HepG2 (cell line): ENCODE measurements around the gene SYCP2L. TPM values are rescaled to one million over a fixed set of nuclear protein-coding genes. Genes with fewer than 3 reads are reported as not detected.

ENCODE experiments used
- FIP1L1 ChIP-seq: fragments of 200-400 bp; formaldehyde crosslinking; IDR thresholded peaks from 2 replicates; pipeline ENCODE4 v1.6.1; 2018; ENCODE audit warnings: low read depth, mild to moderate bottlenecking, low read length, moderate library complexity, borderline replicate concordance; ENCODE audit not compliant: insufficient read depth
- HMGXB3 ChIP-seq: sonication (generic); formaldehyde crosslinking; IDR thresholded peaks from 2 replicates; pipeline ENCODE4 v1.4.0; 2020; ENCODE audit warnings: missing genetic modification reagents, borderline replicate concordance
- HMGXB4 ChIP-seq, 2 experiments: sonication (generic) in 1 of 2; formaldehyde crosslinking in 1 of 2; IDR thresholded peaks; 2 replicates each; pipeline versions ENCODE4 v1.4.0 to v1.6.1; 2018 to 2020; ENCODE audit warnings: missing genetic modification reagents in 2 of 2, borderline replicate concordance in 1 of 2, low read depth in 1 of 2, mild to moderate bottlenecking in 1 of 2, missing biosample characterization in 1 of 2
- HNF4A ChIP-seq: sonication (generic); formaldehyde crosslinking; IDR thresholded peaks from 2 replicates; pipeline ENCODE4 v1.4.0; 2020; ENCODE audit warnings: missing genetic modification reagents
- ISL2 ChIP-seq: sonication (generic); formaldehyde crosslinking; IDR thresholded peaks from 2 replicates; pipeline ENCODE4 v1.5.0; 2020; ENCODE audit warnings: missing genetic modification reagents
- KLF12 ChIP-seq: sonication (generic); formaldehyde crosslinking; IDR thresholded peaks from 2 replicates; pipeline ENCODE4 v1.4.0; 2020; ENCODE audit warnings: missing genetic modification reagents, borderline replicate concordance
- NFIB ChIP-seq: sonication (generic); formaldehyde crosslinking; IDR thresholded peaks from 2 replicates; pipeline ENCODE4 v1.9.0; 2021; ENCODE audit warnings: missing genetic modification reagents, mild to moderate bottlenecking, borderline replicate concordance
- NFYB ChIP-seq: sonication (generic); formaldehyde crosslinking; IDR thresholded peaks from 2 replicates; pipeline ENCODE4 v1.4.0; 2020; ENCODE audit warnings: missing genetic modification reagents
- SALL2 ChIP-seq: sonication (generic); formaldehyde crosslinking; IDR thresholded peaks from 2 replicates; pipeline ENCODE4 v1.8.1; 2023; ENCODE audit warnings: mild to moderate bottlenecking, missing genetic modification reagents, inconsistent platforms
- SMARCC2 ChIP-seq: fragments of 450-650 bp; IDR thresholded peaks from 2 replicates; pipeline ENCODE4 v1.6.1; 2017; ENCODE audit warnings: antibody characterized with exemption, mild to moderate bottlenecking
- SMC3 ChIP-seq: IDR thresholded peaks from 2 replicates; pipeline ENCODE4 v1.6.1; 2011; ENCODE audit warnings: low read length, improper control_type of control experiment
- SOX5 ChIP-seq: IDR thresholded peaks from 2 replicates; pipeline ENCODE4 v1.6.1; 2016; ENCODE audit warnings: borderline replicate concordance
- SYNCRIP ChIP-seq: fragments of 200-400 bp; formaldehyde crosslinking; IDR thresholded peaks from 2 replicates; pipeline ENCODE4 v1.6.1; 2018; ENCODE audit warnings: mild to moderate bottlenecking, low read depth, low read length; ENCODE audit not compliant: insufficient read depth
- TCF12 ChIP-seq, 2 experiments: fragments of 450-650 bp in 1 of 2; sonication (generic) in 1 of 2; formaldehyde crosslinking in 1 of 2; IDR thresholded peaks; 2 replicates each; pipeline versions ENCODE4 v1.6.1 to v1.8.0; 2017 to 2022; ENCODE audit warnings: antibody characterized with exemption in 1 of 2, mild to moderate bottlenecking in 1 of 2, missing genetic modification reagents in 1 of 2, moderate library complexity in 1 of 2
- TERF1 ChIP-seq: sonication (generic); formaldehyde crosslinking; IDR thresholded peaks from 2 replicates; pipeline ENCODE4 v1.8.0; 2022; ENCODE audit warnings: mild to moderate bottlenecking, missing genetic modification reagents, moderate library complexity
- THAP11 ChIP-seq: IDR thresholded peaks from 2 replicates; pipeline ENCODE4 v1.6.1; 2016; ENCODE audit warnings: missing biosample characterization, missing genetic modification reagents
- ZBTB39 ChIP-seq: sonication (generic); formaldehyde crosslinking; IDR thresholded peaks from 2 replicates; pipeline ENCODE4 v1.5.0; 2020; ENCODE audit warnings: missing genetic modification reagents
- ZNF780A ChIP-seq: sonication (generic); formaldehyde crosslinking; IDR thresholded peaks from 2 replicates; pipeline ENCODE4 v1.8.0; 2022; ENCODE audit warnings: mild to moderate bottlenecking, missing genetic modification reagents, moderate library complexity
- polyA plus RNA-seq, 8 experiments: library from polyadenylated mRNA; depleted of rRNA in 3 of 8; stranded (reverse) in 7 of 8; unstranded in 1 of 8; fragments of >200 nt; fragmentation: Illumina TruSeq in 4 of 8; extraction: Trizol in 4 of 8; gene quantifications; 2 replicates each; pipeline versions ENCODE4 v1.2.1 to v1.2.3, GENCODE V29; 2011 to 2016; ENCODE audit warnings: low read depth in 4 of 8, missing spikeins in 1 of 8, mixed read lengths in 1 of 8; ENCODE audit not compliant: insufficient read depth in 1 of 8
- total RNA-seq, 5 experiments: library from RNA; depleted of rRNA; stranded (reverse); fragments of >200 nt; fragmentation: Illumina TruSeq; extraction: Trizol; gene quantifications; 2 replicates each; pipeline ENCODE4 v1.2.3, GENCODE V29; 2016; ENCODE audit warnings: low read depth in 1 of 5
- TF ChIP-seq, protein P1 (sequence below): IDR thresholded peaks from 2 replicates; pipeline ENCODE4 v1.6.1; 2016; ENCODE audit warnings: mild to moderate bottlenecking

Gene SYCP2L
- total and polyA plus RNA-seq, 2 of the 13 experiments (the other 11 are each of a cell fraction or from before 2014, with no cell fraction given): 0.22 to 0.54 TPM

- no peak for TF ChIP-seq TERF1 (CRISPR knock-in tag)
- no peak for TF ChIP-seq SOX5 (CRISPR knock-in tag)
- no peak for TF ChIP-seq HMGXB3 (CRISPR knock-in tag)
- no peak for TF ChIP-seq SYNCRIP
- no peak for TF ChIP-seq NFIB
- no peak; the same call in none of the 2 replicates for TF ChIP-seq HNF4A
- TF ChIP-seq NFYB: no peak
- no peak for TF ChIP-seq TCF12 (IDR thresholded peaks at IDR 0.05)
- no peak for TF ChIP-seq TCF12 (CRISPR knock-in tag; IDR thresholded peaks at IDR 0.05)
- TF ChIP-seq HMGXB4 (CRISPR knock-in tag; IDR thresholded peaks at IDR 0.05; ENCODE audit: borderline replicate concordance in 1 of 2, low read depth in 1 of 2): peak in 1 of 2 experiments; percentile 45; a peak in 1 of 4 replicates
- no peak for TF ChIP-seq THAP11 (CRISPR knock-in tag)
- no peak for TF ChIP-seq SMARCC2
- TF ChIP-seq ISL2 (CRISPR knock-in tag): no peak
- TF ChIP-seq, protein P1, sequence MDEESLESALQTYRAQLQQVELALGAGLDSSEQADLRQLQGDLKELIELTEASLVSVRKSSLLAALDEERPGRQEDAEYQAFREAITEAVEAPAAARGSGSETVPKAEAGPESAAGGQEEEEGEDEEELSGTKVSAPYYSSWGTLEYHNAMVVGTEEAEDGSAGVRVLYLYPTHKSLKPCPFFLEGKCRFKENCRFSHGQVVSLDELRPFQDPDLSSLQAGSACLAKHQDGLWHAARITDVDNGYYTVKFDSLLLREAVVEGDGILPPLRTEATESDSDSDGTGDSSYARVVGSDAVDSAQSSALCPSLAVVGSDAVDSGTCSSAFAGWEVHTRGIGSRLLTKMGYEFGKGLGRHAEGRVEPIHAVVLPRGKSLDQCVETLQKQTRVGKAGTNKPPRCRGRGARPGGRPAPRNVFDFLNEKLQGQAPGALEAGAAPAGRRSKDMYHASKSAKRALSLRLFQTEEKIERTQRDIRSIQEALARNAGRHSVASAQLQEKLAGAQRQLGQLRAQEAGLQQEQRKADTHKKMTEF (CRISPR knock-in tag): no peak
- no peak for TF ChIP-seq ZBTB39 (CRISPR knock-in tag)
- TF ChIP-seq SALL2 (CRISPR knock-in tag): no peak
- no peak; the same call in 1 of the 2 replicates for TF ChIP-seq KLF12 (CRISPR knock-in tag)
- TF ChIP-seq ZNF780A (CRISPR knock-in tag): no peak
- no peak; the same call in 1 of the 2 replicates for TF ChIP-seq SMC3
- no peak for TF ChIP-seq FIP1L1
Measured at GRCh38 chr6:11011787-11012234, 125.0 kb downstream of the SYCP2L start (continued).
